Gastrocnemius medialis (tissue), 4 donors: ENCODE results near the gene ZBTB45.

ENCODE experiments used
- POLR2A ChIP-seq, 2 donors: fragments of 450-650 bp; IDR thresholded peaks; one replicate each; pipeline ENCODE4 v1.6.1; 2017; ENCODE audit warnings: antibody characterized with exemption in 2 of 2, mild to moderate bottlenecking in 2 of 2, moderate library complexity in 2 of 2
- TF ChIP-seq, protein P1 (sequence below), 5 experiments: fragments of 450-650 bp in 3 of 5; fragments of 200-600 bp in 2 of 5; sonication (generic) in 2 of 5; IDR thresholded peaks in 4 of 5; conservative IDR thresholded peaks in 1 of 5; 1 replicate in 4 of 5; 2 replicates in 1 of 5; pipeline ENCODE4 v1.5.1; 2016 to 2019; ENCODE audit warnings: antibody characterized with exemption in 5 of 5, mild to moderate bottlenecking in 3 of 5, moderate library complexity in 3 of 5

GRCh38 chr19:58521651-58522050 is 2.0 kb upstream of the ZBTB45 start:
- TF ChIP-seq, protein P1, sequence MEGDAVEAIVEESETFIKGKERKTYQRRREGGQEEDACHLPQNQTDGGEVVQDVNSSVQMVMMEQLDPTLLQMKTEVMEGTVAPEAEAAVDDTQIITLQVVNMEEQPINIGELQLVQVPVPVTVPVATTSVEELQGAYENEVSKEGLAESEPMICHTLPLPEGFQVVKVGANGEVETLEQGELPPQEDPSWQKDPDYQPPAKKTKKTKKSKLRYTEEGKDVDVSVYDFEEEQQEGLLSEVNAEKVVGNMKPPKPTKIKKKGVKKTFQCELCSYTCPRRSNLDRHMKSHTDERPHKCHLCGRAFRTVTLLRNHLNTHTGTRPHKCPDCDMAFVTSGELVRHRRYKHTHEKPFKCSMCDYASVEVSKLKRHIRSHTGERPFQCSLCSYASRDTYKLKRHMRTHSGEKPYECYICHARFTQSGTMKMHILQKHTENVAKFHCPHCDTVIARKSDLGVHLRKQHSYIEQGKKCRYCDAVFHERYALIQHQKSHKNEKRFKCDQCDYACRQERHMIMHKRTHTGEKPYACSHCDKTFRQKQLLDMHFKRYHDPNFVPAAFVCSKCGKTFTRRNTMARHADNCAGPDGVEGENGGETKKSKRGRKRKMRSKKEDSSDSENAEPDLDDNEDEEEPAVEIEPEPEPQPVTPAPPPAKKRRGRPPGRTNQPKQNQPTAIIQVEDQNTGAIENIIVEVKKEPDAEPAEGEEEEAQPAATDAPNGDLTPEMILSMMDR (IDR thresholded peaks at IDR 0.05 in 4 of 5, conservative IDR thresholded peaks at IDR 0.05 in 1 of 5): no peak
- TF ChIP-seq POLR2A (IDR thresholded peaks at IDR 0.05): no peak
